Osteocyte (in vitro differentiated cells): Measurements from ENCODE around the gene GAPDHS. TPM values are rescaled to one million over a fixed set of nuclear protein-coding genes. Genes with fewer than 3 reads are reported as not detected.

ENCODE experiments used
- DNase-seq: peaks from one replicate; pipeline ENCODE4 v3.0.0; 2021; ENCODE audit warnings: mixed read lengths; ENCODE audit not compliant: unreplicated experiment; ENCODE audit errors: extremely low spot score
- H3K27ac Mint-ChIP-seq: one replicate; pipeline ENCODE4 v1.8.0; 2021; ENCODE audit warnings: mild to moderate bottlenecking, mixed read lengths; ENCODE audit not compliant: unreplicated experiment
- H3K27me3 Mint-ChIP-seq: one replicate; pipeline ENCODE4 v1.8.0; 2021; ENCODE audit warnings: mixed read lengths; ENCODE audit not compliant: unreplicated experiment
- H3K36me3 Mint-ChIP-seq: one replicate; pipeline ENCODE4 v1.8.0; 2021; ENCODE audit warnings: mixed read lengths; ENCODE audit not compliant: unreplicated experiment
- H3K4me1 Mint-ChIP-seq: one replicate; pipeline ENCODE4 v1.8.0; 2021; ENCODE audit warnings: mixed read lengths; ENCODE audit not compliant: unreplicated experiment
- H3K4me3 Mint-ChIP-seq: one replicate; pipeline ENCODE4 v1.8.0; 2021; ENCODE audit warnings: mild to moderate bottlenecking, moderate library complexity, mixed read lengths; ENCODE audit not compliant: unreplicated experiment
- H3K9me3 Mint-ChIP-seq: one replicate; pipeline ENCODE4 v1.8.0; 2021; ENCODE audit warnings: mixed read lengths; ENCODE audit not compliant: unreplicated experiment
- total RNA-seq: library from RNA; stranded (reverse); gene quantifications from 2 replicates; pipeline ENCODE4 v1.2.1, GENCODE V29; 2021
- TF ChIP-seq, protein P1 (sequence below): fragments of 200-600 bp; sonication (generic); IDR thresholded peaks from 2 replicates; pipeline ENCODE4 v1.5.0; 2021; ENCODE audit warnings: antibody characterized with exemption, mild to moderate bottlenecking, moderate library complexity

The GAPDHS gene
- total RNA-seq, 1 donor from 2014 or later: not detected

DNA sequence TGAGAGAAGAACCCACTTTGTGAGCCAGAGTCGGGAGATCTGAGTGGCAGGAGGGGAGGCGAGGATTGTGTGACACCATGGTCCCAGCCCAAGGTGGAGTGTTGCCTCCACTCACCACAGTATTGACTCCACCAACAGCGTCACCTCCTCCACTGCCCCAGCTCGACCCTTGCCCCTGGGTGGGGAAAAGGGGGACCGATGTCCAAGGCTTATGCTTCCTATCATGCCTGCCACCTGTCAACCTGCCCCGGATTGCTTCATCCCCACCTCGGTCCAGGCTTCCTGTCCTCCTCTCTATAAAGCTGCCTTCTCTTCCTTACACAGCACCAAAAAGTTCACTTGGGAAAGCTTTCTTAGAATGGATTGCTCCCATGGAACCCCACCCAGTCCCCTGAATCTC is 27.2 kb upstream of the GAPDHS start:
- TF ChIP-seq, protein P1, sequence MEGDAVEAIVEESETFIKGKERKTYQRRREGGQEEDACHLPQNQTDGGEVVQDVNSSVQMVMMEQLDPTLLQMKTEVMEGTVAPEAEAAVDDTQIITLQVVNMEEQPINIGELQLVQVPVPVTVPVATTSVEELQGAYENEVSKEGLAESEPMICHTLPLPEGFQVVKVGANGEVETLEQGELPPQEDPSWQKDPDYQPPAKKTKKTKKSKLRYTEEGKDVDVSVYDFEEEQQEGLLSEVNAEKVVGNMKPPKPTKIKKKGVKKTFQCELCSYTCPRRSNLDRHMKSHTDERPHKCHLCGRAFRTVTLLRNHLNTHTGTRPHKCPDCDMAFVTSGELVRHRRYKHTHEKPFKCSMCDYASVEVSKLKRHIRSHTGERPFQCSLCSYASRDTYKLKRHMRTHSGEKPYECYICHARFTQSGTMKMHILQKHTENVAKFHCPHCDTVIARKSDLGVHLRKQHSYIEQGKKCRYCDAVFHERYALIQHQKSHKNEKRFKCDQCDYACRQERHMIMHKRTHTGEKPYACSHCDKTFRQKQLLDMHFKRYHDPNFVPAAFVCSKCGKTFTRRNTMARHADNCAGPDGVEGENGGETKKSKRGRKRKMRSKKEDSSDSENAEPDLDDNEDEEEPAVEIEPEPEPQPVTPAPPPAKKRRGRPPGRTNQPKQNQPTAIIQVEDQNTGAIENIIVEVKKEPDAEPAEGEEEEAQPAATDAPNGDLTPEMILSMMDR: no peak
- Mint-ChIP-seq H3K4me1 (peaks cover 8% of the 10 kb centered on the region), H3K27me3 (peaks cover 66% of the 10 kb centered on the region), H3K4me3 (no peak overlapping the region), H3K9me3 (no peaks in the 10 kb centered on the region), H3K36me3 (no peaks in the 10 kb centered on the region), H3K27ac (no peak overlapping the region)
- DNase-seq: no peak

DNA sequence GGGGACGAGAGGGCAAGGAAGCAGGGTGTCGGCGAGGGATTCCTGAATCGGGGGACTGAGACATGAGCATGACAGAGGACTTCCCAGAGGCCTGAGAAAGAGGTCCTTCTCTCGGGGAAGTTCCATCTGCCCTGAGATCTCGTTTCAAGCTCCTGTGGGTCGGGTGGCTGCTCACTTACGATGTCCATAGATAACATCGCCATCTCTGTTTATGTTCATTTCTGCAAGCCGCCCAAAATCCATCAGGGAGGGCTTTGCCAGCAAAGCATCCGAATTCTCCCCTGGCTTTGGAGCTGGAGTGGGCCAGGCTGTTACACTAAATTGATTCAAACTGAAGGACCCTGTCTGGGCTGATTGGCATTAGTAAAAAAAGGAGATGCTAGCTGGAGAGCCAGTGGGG is 25.7 kb upstream of the GAPDHS start:
- peaks cover 66% of the 10 kb centered on the region for H3K27me3 Mint-ChIP-seq
- TF ChIP-seq, protein P1: no peak
- DNase-seq: no peak
- peaks cover 8% of the 10 kb centered on the region for H3K4me1 Mint-ChIP-seq
- H3K9me3 Mint-ChIP-seq: no peaks in the 10 kb centered on the region
- H3K4me3 Mint-ChIP-seq: no peak overlapping the region
- no peak overlapping the region for H3K27ac Mint-ChIP-seq
- no peaks in the 10 kb centered on the region for H3K36me3 Mint-ChIP-seq

DNA sequence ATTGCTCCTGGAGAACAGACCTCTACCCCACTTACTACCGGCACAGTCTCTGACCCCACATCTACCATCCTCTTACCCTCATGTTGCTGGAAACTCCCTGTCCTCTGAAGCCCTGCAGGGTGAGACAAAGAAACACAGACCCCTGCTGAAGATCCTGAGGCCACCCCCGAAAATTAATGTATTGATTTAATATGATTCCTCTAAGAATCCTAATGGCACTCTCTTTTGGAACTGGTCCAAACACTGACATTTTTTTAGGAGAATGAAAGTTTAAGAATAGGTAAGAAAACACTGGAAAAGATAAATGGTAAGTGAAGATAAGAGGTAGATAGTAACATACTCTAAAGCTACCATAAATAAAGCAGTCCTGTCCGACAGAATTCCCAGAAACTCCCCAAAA is 25.1 kb upstream of the GAPDHS start:
- no peak overlapping the region for H3K4me3 Mint-ChIP-seq
- H3K36me3 Mint-ChIP-seq: no peaks in the 10 kb centered on the region
- H3K9me3 Mint-ChIP-seq: no peaks in the 10 kb centered on the region
- no peak for DNase-seq
- peaks cover 69% of the 10 kb centered on the region for H3K27me3 Mint-ChIP-seq
- TF ChIP-seq, protein P1: no peak
- H3K27ac Mint-ChIP-seq: no peak overlapping the region
- H3K4me1 Mint-ChIP-seq: peaks cover 8% of the 10 kb centered on the region

DNA sequence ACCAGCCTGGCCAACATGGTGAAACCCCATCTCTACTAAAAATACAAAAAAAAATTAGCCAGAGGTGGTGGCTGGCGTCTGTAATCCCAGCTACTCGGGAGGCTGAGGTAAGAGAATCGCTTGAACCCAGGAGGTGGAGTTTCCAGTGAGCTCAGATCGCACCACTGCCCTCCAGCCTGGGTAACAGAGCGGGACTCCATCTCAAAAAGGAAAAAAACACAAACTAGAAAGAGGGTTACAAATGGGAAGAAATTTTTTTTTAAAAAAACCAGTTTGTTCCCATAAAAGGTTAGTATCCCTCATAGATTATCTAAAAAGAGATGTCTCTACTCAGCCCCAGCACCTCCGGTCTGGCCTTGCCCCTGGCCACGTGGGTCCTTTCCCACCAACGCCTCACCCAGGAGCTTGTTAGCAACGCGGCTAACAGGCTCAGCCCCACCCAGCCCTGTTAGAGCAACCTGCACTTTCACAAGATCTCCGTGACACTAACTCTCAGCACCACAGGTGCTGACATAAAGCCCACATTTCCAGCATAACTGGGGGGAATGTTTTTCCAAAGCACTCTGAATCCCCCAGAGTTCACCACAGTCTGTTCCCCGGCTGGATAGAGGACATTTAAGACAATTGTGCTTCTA is 24.1 kb upstream of the GAPDHS start:
- DNase-seq: no peak
- Mint-ChIP-seq H3K4me1 (peaks cover 8% of the 10 kb centered on the region), H3K36me3 (no peaks in the 10 kb centered on the region), H3K4me3 (no peak overlapping the region), H3K9me3 (no peaks in the 10 kb centered on the region), H3K27ac (no peak overlapping the region), H3K27me3 (peaks cover 70% of the 10 kb centered on the region)
- TF ChIP-seq, protein P1: no peak

GRCh38 chr19:35509861-35510625 is 23.2 kb upstream of the GAPDHS start:
- peak; percentile 89 for DNase-seq
- H3K4me3 Mint-ChIP-seq: peak overlapping the region; percentile 51
- no peak overlapping the region for H3K27ac Mint-ChIP-seq
- no peaks in the 10 kb centered on the region for H3K9me3 Mint-ChIP-seq
- H3K27me3 Mint-ChIP-seq: peaks cover 67% of the 10 kb centered on the region
- peaks cover 10% of the 10 kb centered on the region for H3K4me1 Mint-ChIP-seq
- no peaks in the 10 kb centered on the region for H3K36me3 Mint-ChIP-seq
- TF ChIP-seq, protein P1: peak; percentile 86
